ENCODE results near the gene MAGI2.

MAGI2 gene

DNA sequence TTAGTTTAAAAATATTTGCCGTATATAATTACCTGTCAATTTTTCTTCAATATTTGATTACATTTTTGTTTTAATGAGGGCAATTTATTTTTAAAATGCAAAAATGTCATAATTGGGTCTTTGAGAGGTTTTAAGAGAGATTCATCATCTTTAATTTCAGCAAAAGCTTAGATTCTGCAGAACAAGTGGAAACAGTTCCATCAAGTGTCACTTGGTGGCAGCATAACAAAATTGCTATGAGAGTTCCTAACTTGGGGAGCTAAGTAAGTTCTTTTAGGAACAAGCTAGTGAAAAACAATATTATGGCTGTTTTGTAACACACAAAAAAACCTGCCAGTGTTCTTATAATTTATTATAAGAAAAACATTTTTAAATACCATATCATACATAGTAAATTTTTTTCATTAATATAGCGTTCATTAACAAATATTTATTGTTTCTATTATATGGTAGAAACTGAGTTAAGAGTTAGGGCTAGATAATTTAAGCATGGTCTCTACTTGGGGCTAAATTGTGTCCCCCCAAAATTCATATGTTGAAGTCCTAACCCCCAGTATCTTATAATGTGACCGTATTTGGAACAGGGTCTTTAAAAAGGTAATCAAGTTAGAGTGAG is 155.2 kb downstream of the MAGI2 start:
- DNase-seq, result no peak

DNA sequence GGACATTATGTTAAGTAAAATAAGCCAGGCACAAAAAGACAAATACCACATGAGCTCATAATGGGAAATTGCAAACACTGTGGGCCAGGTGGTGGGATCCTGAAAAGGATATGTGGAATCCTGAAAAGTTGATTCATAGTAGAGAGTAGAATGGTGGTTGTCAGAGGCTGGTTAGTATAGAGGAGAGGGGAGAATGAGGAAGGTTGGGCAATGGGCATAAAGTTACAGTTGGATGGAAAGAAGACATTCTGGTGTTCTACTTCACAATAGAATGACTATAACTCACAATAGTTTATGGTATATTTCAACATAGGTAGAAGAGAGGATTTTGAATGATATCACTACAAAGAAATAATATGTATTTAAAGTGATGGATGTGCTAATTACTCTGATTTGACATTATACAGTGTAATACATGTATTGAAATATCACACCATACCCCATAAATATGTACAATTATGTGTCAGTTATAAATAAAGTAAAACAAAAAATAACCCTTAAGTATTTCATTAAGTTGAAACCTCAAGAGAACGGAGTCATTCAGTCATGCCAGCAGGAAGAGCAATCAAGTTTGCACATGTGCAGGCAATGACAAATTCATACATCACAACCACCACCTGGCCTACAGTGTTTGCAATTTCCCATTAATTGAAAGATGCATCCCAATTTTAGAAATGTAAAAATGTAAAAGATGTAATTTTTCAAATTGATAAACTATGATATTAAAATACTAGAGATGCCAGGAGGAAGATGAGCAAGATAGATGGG is 156.7 kb downstream of the MAGI2 start:
- no peak for DNase-seq

DNA sequence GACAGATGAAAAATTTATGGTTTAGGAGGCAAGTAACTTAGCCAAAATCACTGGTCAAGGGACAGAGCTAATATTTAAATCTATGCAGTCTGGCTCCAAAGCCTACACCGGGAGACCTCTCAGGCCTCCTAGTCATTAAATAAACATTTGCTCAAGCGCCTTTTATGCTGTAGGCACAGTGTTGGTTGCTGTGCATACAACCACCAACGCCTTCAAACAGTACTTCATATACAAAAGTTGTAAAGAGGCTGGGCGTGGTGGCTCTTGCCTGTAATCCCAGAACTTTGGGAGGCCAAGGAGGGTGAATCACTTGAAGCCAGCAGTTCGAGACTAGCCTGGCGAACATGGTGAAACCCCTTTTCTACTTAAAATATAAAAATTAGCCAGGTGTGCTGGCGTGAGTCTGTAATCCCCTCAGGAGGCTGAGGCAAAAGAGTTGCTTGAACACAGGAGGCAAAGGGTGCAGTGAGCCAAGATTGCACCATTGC is 159.8 kb downstream of the MAGI2 start:
- no peak for DNase-seq

GRCh38 chr7:79292834-79293233 is 160.6 kb downstream of the MAGI2 start:
- DNase-seq, result no peak

DNA sequence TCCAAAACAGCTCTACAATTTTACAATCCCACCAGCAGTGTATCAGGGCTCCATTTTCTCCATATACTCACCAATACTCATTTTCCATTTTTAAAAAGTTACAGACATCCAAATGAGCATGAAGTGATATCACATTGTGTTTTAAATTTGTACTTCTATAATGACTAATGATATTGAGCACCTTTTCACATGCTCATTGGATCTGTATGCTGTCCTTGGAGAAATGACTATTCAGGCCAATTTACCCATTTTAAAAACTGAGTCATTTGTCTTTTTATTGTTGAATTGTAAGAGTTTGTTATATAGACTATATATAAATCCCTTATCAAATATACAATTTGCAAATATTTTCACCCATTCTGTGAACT is 162.0 kb downstream of the MAGI2 start:
- no peak for DNase-seq

GRCh38 chr7:79290841-79291497 is 162.5 kb downstream of the MAGI2 start:
- no peak for DNase-seq

GRCh38 chr7:79290398-79290797 is 163.1 kb downstream of the MAGI2 start:
- DNase-seq, result no peak

DNA sequence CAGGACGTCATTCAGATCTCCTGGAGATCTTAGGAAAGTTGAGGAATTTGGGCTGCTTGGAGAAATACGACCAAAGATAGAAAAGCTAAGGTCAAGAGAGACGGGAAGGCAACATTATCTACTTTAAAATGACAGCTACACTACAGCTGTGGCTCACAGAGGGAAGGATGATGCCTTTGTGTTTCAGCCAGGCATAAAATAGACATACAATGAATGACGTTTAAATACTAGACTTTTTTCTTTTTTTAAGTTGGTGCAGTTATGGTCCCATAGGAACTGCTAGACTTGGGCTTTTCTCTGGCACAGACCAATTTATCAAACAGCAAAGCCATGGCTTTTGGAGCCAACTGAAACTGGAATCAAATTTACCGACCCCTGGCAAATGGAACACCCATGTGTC is 164.8 kb downstream of the MAGI2 start:
- DNase-seq, result no peak

- DNase-seq, result no peak
These were observed 165.5 kb downstream of the MAGI2 start for GRCh38 chr7:79287981-79288380.

- DNase-seq, result no peak
These were observed 167.3 kb downstream of the MAGI2 start for GRCh38 chr7:79286181-79286580.

GRCh38 chr7:79285756-79286155 is 167.7 kb downstream of the MAGI2 start:
- no peak for DNase-seq

GRCh38 chr7:79284211-79284610 is 169.3 kb downstream of the MAGI2 start:
- DNase-seq, result no peak

GRCh38 chr7:79282882-79283602 is 170.4 kb downstream of the MAGI2 start:
- no peak for DNase-seq

GRCh38 chr7:79282070-79282694 is 171.3 kb downstream of the MAGI2 start:
- no peak for DNase-seq

DNA sequence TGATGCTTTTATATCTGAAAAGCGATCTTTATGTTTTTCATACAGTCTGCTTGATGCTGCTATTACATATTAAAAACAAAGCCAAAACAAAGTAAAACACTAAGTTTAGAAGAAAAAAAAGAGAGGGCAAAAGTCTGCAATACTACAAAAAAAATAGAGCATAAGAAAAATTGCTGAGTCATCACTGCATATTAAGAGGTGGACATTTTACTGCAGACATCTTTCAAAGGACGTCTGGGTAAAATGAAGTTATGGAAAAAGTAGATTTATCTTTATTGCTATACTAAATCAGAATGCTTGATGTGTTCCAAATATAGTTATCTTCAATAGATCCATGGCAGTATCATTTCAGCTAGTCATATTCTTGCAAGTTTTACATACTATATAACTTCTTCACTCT is 172.0 kb downstream of the MAGI2 start:
- no peak for DNase-seq

DNA sequence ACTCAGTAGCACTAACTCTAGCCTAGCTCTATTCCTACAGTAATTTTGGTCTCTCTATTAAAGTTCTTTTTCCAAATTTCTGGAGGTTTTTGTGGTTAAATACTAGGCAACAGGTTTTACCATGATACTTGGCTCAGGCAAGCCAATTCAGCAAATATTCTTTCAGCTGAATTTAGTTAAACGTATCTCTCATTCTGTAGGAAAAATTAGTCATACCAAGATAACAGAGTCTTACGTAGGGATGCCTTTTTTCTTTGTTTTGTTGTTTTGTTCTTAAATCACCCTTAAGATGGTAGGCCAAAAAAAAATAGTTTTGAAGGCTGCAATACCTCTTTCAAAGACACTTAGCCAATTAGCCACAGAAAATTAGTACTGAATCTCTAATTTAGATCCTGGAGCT is 180.5 kb downstream of the MAGI2 start:
- DNase-seq, result no peak

- no peak for DNase-seq
These were observed 181.3 kb downstream of the MAGI2 start for GRCh38 chr7:79272066-79272669.

- DNase-seq, result no peak
These were observed 184.7 kb downstream of the MAGI2 start for GRCh38 chr7:79268730-79269129.

GRCh38 chr7:79258826-79259225 is 194.6 kb downstream of the MAGI2 start:
- DNase-seq, result no peak

DNA sequence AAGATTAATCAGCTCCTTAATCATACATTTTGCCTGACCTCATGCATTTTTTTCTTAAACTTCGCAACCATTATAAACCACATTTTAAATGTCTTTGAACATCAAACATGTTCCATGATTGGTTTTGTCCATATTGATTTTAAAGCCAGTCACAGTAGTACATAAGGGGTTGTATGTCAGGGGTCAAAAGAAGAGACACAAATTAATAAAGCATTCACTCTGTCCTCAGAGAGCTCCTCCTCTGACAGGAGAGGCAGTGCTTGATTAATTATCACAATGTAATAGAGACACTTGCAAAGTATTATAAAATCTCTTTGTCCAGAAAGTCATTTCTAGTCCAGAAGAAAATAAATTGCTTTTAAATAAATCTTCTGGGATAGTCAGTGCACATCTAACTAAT is 195.5 kb downstream of the MAGI2 start:
- no peak for DNase-seq

- DNase-seq, result no peak
These were observed 207.7 kb downstream of the MAGI2 start for GRCh38 chr7:79245623-79246249.

- no peak for DNase-seq
These were observed 209.0 kb downstream of the MAGI2 start for GRCh38 chr7:79244482-79244881.

All from CD4-positive, alpha-beta T cell treated with Interleukin-12 subunit alpha and Interleukin-12 subunit beta, for 1 hour (primary cell).